Renal pelvis (tissue), 4 donors: Measurements from ENCODE around the gene FHIT. TPM values are rescaled to one million over a fixed set of nuclear protein-coding genes. Genes with fewer than 3 reads are reported as not detected.

Source experiments
- DNase-seq: peaks from one replicate; pipeline ENCODE4 v3.0.0-alpha.2; 2013
- polyA plus RNA-seq, 3 donors: library from polyadenylated mRNA; unstranded; fragments of 120-200 nt; gene quantifications; one replicate each; pipeline ENCODE4 v1.2.1, GENCODE V29; 2013; ENCODE audit not compliant: insufficient read length in 3 of 3

FHIT gene
- polyA plus RNA-seq, 3 donors: 22.3 to 28.2 (median 25.5) TPM

- DNase-seq: no peak
Observed at GRCh38 chr3:60120245-60120644, 1131.0 kb downstream of the FHIT start.

- no peak for DNase-seq
Observed at GRCh38 chr3:60114191-60114590, 1137.1 kb downstream of the FHIT start.

GRCh38 chr3:60107275-60107674 is 1144.0 kb downstream of the FHIT start:
- DNase-seq: no peak

- DNase-seq: no peak
Observed at GRCh38 chr3:60102154-60102553, 1149.1 kb downstream of the FHIT start.

- DNase-seq: no peak
Observed at GRCh38 chr3:60101621-60102020, 1149.6 kb downstream of the FHIT start.

GRCh38 chr3:60096403-60096802 is 1154.8 kb downstream of the FHIT start:
- no peak for DNase-seq

GRCh38 chr3:60095930-60096329 is 1155.3 kb downstream of the FHIT start:
- no peak for DNase-seq

- DNase-seq: no peak
Observed at GRCh38 chr3:60095516-60095915, 1155.7 kb downstream of the FHIT start.

GRCh38 chr3:60094392-60094947 is 1156.8 kb downstream of the FHIT start:
- DNase-seq: no peak

GRCh38 chr3:60090548-60090947 is 1160.7 kb downstream of the FHIT start:
- no peak for DNase-seq

- DNase-seq: no peak
Observed at GRCh38 chr3:60086811-60087210, 1164.4 kb downstream of the FHIT start.

GRCh38 chr3:60085649-60086048 is 1165.6 kb downstream of the FHIT start:
- no peak for DNase-seq

GRCh38 chr3:60081381-60082095 is 1169.7 kb downstream of the FHIT start:
- no peak for DNase-seq

GRCh38 chr3:60080648-60081047 is 1170.6 kb downstream of the FHIT start:
- no peak for DNase-seq

- DNase-seq: no peak
Observed at GRCh38 chr3:60079076-60079475, 1172.2 kb downstream of the FHIT start.

- DNase-seq: no peak
Observed at GRCh38 chr3:60076331-60076730, 1174.9 kb downstream of the FHIT start.

- DNase-seq: no peak
Observed at GRCh38 chr3:60073942-60074341, 1177.3 kb downstream of the FHIT start.

GRCh38 chr3:60073228-60073627 is 1178.0 kb downstream of the FHIT start:
- no peak for DNase-seq

GRCh38 chr3:60070366-60070765 is 1180.9 kb downstream of the FHIT start:
- DNase-seq: no peak

GRCh38 chr3:60065227-60065868 is 1185.9 kb downstream of the FHIT start:
- no peak for DNase-seq

GRCh38 chr3:60064210-60065178 is 1186.8 kb downstream of the FHIT start:
- DNase-seq: no peak

GRCh38 chr3:60056404-60056803 is 1194.8 kb downstream of the FHIT start:
- DNase-seq: no peak
